Dedifferentiated amniotic fluid mesenchymal stem cell (primary cell): ENCODE data around the gene UBA52.
"Not testable (repeated sequence)": the region's sequence is repeated elsewhere in the genome, so short reads cannot be mapped to it uniquely, and the experiment has no call there.

Experiments used
- DNase-seq: peaks from one replicate; pipeline ENCODE4 v3.0.0-alpha.2; 2016; ENCODE audit errors: extremely low spot score

Gene UBA52

DNA sequence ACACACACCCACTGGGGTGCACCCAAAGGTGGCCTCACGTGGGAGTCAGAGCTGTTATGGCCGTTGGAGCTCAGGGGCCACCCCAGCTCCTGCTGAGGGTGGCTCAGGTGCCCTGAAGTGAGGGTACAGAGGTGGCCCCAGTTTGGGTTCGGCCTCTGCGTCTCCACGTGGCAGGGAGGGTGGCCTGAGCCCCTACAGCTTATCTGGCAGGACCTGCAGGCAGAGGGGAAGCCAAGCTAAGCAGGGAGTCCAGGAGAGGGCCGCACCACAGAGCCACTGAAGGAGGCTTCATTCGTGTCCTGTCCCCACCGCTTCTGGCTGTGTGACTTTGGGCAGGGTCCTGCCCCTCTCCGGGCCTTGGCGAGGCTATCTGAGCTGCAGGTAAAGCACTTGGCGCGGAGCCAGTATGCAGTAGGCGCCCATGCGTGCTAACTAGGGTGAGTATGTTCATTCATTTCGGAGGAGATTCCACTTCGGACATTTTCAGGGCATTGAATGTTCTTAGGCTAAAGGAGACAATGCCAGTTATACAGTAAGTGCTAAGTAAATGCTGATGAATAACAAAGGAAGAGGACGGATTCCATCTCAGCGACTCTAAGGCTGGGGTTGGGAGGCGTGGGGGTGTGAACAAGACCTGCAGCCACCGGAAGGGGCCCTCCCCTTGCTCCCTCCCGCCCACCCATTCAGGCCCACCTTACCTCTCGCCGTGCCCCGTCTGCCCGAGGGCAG is 21.9 kb downstream of the UBA52 start:
- DNase-seq: no peak

DNA sequence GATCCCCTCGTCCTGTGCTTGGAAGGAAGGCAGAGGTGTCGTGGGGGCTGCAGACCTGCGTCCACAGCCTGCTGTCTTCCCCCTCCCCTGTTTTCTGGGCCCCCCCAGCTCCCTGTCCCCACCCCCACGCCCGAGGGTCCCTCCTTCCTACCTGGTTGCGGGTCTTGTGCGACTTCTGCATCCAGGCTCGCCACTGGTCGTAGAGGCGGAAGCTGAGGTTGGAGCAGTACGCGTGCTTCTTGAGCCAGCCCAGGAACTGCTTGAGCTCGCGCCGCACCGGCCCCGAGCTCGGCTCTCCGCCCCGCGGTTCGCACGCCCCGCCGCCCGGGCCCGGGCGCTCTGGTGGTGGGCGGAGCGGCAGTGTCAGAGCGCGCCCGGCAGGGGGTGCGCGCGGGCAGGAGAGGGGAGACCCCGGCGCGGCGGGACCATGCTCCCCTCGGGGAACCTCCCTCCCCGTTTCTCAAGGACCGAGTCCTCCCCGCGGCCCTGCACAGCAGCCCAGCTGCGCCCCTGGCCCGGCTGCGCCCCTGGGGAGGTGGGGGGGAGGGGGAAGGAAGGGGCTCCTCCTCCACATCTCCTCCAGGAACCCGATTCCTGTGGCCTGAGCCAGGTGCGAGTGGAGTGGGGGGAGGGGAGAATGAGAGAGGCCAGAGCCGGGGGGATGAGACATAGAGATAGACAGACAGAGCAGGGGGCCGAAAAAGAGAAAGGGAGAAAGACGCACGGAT is 22.6 kb downstream of the UBA52 start:
- DNase-seq: peak; percentile 47

DNA sequence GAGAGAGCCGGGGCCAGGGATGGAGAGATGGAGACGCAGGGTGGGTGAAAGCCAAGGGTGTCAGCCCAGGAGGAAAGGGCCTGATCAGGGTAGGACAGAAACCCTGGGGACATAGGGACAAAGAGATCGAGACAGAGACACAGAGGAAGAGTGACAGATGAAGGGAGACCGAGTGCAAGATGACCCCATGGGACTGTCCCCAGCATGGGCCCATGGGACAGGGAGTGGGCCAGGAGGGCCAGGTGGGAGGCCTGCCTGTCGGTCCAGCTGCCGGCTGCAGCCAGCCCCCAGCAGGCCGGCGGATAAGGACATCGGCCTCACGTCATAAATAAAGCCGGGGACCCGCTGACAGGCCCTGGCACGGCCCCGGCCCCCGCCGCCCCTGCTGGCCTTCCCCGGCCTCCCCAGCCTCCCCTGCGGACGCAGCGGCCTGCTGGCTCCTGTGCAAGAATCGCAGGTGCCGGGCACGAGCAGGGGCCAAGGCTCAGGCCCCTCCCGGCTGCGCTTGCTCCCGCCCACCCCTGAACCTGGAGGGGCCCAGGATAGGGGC is 23.2 kb downstream of the UBA52 start:
- DNase-seq: no peak

DNA sequence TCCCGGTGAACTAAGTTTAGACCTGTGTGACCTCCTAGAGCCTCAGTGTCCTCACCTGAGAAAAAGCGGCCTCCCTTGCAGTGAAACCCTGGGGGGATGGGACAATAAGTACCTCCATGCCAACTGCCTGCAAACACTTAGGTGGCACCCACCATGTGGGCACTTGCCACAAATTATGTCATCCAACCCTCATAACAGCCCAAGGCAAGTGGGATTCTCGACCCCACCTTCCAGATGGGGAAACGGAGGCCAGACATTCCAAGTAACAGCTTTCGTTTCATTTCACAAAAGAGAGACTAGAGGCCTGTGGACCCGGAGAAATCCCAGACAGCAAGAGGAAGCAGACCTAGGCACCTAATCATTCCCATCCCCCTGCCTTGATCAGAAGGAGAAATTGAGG is 23.8 kb downstream of the UBA52 start:
- DNase-seq: no peak

DNA sequence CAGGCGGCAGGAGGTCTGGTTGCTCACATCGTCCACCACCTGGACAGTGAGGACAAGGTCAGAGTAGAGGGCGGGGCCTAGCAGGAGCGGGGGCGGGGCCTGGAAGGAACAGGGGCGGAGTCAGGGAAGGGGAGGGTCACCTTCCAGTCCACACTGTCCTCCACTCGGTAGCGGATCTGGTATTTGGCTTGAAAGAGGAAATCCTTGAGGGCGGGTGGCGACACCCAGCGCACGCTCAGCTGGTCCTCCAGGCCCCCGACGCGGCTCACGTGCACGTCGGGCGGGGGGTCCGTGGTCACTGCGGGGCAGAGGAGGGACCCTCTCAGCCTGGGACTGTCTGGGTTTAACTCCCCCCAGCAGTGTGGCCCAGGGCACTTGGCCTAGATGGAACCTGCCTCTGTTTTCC is 25.1 kb downstream of the UBA52 start:
- DNase-seq: no peak

DNA sequence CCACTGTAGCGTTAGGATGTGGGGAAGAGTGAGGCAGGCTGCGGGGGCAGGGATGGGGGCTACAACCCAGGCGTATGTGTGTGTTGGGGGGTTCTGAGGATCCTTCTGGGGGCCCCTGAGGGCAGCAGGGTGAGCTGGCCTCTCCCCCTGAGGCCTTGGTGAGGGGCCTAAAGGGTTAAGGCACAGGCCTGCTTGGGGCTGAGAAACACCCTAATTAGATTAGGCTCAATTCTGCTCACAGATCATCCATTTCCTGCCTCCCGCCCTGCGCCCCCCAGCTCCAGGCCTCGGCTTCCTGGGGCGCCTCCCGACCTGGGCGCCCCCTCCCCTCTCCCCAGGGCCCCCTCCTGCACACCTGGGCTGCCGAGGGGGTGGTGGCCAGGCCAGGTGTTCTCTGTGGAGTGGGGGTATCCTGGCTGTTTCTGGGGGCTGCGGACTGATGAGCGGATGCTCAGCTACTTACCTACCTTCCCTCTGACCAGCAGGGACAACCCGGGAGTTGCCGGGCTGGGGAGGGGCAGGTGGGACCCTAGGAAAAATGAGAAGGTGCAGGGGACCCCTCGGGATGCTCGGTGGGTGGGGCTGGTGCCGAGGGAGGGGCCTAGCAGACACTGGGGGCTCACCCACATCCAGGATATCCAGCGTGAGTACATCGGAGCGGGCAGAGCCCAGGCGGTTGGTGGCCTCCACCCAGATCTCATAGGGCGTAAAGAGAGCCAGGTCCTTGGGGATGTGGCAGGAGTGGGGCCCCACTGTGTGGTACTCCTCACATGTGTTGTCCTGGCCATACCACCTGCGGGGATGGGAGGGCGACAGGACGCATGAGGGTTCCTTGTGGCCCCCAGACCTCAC is 26.4 kb downstream of the UBA52 start:
- DNase-seq: no peak

DNA sequence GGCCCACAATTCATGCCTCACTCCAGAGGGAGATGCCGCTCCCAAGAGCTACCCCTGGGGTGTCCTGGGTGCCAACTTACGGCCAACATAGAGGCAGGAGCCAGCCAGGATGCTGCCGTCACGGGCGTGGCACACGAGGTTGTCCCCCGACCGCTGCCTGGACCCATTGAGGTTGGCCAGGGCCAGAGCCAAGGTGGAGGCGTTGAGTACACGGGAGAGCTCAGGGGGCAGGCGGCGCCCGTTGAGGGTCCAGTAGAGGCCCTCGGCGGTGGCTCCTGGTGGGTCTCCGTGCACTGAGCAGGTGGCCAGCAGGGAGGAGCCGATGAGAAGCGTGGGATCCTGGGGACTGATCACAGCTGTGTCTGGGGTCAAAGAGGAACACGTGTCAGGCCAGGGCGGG is 27.8 kb downstream of the UBA52 start:
- no peak for DNase-seq

DNA sequence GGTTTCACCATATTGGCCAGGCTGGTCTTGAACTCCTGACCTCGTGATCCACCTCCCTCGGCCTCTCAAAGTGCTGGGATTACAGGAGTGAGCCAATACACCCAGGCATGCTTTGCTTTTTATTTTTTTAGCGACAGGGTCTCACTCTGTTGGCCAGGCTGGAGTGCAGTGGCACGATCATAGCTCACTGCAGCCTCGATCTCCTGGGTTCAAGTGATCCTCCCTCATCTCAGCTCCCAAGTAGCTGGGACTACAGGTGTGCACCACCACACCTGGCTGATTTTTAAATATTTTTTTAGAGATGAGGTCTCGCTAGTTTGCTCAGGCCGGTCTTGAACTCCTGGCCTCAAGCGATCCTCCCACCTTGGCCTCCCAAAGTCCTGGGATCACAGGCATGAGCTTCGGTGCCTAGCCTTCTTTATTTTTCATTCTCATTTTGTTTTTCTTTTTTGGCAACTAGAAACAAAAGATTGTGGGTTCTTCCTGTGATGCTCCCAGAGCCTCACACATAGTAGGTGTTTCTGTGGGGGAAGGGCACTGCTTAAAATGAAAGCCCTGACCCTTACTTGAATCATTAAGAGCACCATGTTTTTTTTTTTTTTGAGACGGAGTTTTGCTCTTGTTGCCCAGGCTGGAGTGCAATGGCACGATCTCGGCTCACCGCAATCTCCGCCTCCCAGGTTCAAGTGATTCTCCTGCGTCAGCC is 29.2 kb downstream of the UBA52 start:
- not testable (repeated sequence) for DNase-seq

DNA sequence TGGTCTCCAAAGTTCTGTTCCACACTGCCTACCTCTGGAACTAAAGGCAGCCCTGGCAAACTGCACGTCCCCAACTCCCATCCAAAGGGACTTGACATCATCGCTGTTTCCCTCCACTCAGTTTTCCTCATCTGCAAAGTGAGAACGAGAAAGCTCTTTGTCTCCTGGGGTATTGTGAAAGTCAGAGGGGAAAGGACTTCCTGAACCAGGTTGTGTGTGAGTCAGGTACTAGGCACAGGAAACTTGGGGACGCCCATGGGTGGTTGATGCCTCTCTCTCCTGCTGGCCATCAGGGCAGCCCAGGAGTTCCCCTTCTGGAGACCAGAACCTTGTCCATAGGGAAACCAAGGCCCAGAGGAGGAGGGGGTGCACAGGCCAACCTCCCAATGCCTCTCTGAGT is 30.2 kb downstream of the UBA52 start:
- no peak for DNase-seq

DNA sequence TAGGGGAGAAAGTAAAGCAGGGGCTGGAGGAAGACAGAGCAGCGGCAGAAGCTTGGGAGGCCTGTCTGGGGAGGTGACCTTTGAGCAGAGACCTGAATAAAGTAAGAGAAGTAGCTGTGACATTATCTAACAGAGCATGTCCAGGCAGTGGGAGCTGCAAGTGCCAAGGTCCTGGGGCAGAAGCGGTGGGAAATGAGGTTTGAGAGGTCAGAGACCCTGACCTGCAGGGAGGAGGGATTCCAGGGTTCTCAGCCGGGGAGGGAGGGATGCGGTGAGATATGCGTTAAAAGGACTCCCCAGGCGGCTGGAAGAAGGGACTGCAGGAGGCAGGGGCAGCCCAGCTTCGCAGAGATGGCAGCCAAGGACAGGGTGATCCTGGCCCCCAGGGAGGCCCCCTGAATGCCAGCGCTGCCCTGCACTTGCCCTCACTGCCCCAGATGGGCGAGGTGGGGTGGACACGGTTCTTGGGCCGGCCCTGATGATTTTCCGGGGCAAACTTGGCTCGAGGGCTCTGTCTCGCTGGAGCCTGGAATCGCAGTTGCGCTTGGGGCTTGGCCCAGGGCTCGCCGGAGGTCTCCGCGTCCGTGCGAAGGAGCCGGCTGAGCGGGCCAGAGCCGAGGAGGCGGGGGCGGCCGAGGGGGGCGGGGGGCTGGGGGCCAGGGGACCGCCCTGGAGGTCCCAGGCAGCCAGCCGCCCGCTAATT is 31.7 kb downstream of the UBA52 start:
- no peak for DNase-seq

DNA sequence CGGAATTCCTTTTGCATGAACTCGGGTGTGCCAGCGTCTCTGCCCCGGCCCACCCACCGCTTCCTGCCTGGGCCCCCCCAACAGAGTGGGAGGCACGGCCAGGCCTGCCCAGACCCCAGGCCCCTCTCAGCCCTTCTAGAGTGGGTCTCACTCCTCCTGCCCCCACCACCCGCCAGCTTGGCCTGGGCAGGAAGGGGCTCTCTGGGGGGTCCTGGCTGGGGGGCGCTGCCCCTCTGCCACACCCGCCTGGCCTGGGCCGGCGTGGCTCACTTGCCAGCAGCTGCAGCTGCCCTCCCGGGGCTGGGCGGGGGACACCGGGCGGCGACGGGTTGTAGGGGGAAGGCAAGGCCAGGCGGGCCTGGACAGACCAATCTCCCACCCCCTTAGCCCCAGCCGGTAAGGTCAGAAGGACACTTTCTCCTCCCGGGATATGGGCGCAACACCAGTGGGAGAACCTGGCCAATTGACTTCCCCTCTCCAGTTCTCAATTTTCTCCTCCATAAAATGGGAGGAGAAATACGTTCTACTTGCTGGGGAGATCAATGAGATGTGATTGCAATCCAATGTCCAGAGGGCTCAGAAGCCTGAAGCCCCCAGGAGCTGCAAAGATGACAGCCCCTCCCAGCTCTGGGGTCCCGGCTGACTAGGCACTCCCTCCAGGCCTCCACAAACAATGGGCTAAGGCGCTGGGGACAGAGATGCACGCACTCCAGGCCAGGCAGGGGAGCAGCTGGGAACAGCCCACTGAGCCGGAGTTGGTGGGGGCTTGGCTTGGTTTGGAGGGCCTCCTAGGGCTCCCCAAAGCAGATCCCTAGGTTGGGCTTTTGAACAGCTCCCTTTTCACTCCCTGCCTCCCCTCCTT is 32.5 kb downstream of the UBA52 start:
- no peak for DNase-seq

DNA sequence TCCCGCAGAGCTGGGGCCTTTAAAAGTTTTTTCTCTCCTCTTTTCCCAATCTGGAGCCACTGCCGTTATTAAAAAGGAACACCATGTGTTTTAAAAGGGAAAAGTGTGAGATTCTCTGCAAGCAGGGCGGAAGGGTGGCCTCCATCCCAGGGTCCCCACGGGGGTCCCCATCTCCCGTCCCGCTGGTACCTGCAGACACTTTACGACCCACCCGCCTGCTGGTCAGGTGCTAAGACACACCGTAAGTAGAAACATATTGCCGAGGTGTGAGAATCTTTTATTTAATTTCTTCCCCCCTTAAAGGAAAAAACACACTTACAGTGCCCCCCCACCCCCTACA is 33.1 kb downstream of the UBA52 start:
- no peak for DNase-seq

DNA sequence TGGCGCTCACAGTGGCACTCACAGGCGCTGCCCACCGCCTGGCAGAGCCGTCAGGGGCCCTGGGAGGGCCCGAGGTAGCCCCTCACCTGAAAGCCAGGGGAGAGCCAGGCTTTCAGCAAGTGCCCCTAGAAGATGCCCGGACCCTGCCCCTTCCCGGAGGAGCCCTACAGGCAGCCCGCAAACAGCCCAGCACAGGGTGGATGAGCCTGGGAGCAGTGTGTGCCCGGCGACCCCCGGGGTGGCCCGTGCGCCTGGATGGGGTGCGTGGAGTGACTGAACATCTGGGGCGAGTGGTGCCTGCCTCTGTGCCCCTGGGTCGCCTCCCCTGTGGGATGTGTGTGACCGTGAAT is 33.5 kb downstream of the UBA52 start:
- no peak for DNase-seq

DNA sequence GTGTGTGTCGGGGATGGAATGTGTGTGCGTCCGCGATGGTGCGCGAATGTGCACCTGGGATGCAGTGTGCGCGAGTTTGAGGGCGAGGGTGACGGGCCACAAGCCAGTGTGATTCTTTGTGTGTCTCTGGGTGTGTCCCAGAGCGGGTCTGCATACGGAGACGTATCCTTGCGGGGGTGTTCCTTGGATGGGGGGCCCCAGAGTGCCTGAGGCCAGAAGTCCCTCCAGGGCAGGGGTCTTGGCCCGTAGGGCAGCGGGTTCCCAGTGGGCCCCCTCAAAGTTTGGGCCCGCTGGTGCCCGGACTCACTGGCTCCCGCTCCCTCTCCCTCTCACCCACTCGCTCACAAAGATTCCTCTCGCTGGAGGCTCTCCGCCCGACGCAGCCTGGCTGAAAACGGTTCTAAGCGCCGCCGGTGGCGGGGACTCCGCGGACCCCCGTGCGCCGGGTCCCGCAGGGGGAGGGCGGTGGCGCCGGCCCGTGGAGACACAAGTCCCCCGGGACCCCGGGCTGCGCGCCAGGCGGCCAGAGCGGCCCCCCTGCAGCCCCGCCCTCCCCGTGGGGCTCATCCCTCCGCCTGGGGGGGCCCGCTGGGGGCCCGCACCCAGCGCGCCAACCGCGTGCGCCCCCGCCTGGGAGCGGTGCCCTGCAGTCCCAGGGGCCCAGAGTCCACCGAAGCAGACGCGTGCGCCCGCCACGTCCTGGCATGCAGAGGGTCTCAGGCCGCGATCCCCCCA is 34.1 kb downstream of the UBA52 start:
- no peak for DNase-seq

DNA sequence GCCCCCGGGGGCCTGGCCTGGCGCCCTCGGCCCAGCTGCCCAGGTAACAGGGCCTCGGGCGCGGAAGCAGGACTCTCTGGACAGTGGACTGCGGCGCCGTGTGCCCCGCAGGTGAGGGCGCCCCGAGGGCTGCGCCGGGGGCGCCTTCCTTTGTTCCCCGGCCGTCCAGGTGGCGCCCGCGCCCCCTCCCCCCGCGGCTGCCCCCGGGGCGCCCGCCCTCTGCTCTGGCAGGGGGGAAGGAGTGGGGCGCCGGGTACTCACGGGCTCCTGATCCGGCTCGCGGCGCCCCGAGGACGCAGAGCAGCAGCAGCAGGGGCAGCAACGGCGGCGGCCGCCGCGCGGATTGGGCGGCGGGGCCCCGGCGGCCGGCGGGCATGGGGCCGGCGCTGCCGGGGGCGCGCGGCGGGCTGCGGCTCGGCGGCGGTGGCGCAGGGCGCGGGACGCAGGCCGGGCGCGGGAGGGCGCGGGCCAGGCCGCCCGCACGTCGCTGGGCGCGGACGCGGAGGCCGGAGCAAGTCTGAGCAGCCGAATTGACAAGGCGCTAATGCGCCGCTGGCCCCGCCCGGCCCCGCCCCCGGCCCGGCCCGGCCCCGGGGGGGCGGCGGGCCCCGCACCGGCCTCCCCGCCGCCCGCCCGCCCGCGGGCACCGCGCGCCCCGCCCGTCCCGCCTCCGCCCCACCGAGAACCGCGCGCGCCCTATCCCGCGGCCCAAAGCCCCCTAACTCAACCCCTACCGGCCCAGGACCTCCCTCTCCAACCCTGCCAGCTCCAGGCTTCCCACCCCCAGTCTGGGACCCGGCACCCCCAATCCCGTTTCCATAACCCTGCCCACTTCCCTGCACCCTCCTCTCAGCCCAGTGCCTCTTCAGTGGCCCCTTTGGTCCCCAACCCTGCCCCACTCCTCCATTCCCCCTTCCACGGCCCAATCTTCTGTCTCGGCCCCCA is 34.9 kb downstream of the UBA52 start, which contains the start of gene CRLF1:
Gene CRLF1, minus strand, starts transcription at position 519 of the 945 bp plus-strand sequence. Its CDS starts 143 bp downstream, at position 376.
- no peak for DNase-seq

DNA sequence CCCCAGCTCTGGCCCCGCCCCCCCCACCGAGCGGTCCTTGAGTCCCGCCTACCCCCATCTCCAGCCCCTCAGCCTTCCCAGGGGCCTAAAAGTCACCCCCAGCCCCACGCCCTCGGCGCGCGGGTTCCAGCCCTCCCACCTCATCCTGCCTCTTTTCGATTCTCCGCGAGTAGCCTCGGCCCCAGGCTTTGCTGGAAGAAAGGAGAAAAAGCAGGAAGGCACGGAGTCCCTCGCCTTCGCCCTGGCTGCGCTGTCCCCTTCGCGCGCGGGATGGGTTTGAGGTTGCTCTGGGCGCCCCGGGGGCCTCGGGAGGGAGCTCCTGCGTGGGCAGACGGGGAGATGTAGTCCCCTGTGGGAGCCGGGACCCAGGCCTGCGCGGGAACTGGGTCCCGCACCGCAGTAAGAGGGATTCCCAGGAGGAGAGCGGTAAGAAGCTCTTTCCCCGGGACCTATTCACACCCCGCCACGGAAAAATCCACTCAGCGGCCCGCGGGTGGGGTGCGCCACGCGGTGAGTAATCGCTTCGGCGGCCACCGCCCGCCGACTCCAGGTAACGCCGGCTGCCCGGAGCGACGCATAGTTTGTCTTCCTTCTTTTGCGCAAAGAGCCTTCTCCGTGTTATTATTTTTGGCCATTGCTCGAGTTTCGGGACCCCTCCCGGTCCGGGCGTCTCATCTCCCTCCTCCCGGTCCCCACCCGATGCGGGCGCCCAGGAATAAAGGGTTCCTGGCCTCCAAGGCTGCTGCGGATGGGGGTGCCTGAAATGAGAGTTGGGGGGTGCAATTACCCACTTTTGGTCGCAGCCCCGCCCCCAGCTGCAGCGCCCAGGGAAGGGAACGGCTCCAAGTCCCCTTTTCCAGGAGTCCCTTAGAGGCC is 35.8 kb downstream of the UBA52 start:
- DNase-seq: no peak

DNA sequence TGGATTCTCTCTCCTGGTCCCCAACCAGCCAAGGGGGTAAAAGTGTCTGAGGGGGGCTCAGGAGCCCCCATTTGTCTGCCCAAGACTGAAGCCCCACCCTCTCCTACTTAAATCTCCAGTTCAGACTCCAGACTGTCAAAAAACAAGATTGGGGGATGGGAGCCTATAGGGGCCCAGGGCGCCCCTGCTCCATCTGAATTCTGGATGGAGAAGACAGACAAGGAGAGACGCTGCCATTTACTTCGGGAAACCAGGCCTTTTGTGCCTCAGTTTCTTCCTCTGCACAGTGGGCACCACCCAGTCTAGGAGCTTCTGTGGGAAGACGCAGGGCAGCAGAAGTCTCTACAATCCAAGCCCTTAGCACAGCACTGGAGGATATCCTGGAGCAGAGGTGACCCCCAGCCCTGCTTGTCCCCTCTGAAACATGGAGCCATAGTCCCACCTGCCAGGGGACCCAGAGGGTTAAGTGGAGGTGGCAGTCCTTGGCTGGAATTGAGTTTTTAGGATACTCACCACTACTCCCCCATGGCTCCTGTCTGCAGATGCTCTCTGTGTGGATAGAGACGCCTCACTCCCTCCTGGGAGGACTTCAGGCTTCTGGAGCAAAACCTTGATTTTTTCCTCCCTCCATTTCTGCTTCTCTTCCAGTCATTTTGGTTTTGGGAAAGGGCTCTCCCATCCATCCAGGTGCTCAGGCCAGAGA is 36.6 kb downstream of the UBA52 start:
- DNase-seq: no peak
